Suppressor macrophage treated with lipopolysaccharide for 4 hours (primary cell): ENCODE measurements around the gene SPOCK3.
"Not testable (repeated sequence)": the region's sequence is repeated elsewhere in the genome, so short reads cannot be mapped to it uniquely, and the experiment has no call there.

Experiments
- DNase-seq: peaks from one replicate; pipeline ENCODE4 v3.0.0-alpha.2; 2020

The SPOCK3 gene

GRCh38 chr4:166924424-166924823 is 309.9 kb downstream of the SPOCK3 start:
- no peak for DNase-seq

DNA sequence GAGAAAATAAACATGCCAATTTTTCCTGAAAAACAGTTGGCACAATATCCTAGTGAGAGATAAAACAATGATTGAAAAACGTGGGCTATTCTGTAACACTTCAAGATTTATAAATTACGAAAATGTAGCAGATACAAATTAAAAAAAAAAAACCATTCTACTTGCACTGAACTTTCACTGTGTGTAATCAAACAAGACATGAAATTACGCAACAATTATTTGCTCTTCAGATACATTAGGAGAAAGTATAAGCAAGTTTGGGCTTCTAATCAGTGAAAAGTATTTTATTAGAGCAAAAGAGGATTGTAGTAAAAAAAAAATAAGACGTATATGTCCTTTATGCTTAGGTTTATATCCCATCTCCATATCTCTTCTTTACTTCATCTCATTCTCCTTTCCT is 320.4 kb downstream of the SPOCK3 start:
- no peak for DNase-seq

GRCh38 chr4:166903408-166903807 is 330.9 kb downstream of the SPOCK3 start:
- no peak for DNase-seq

GRCh38 chr4:166902941-166903340 is 331.4 kb downstream of the SPOCK3 start:
- DNase-seq: no peak

- no peak for DNase-seq
Observed at GRCh38 chr4:166896254-166896653, 338.0 kb downstream of the SPOCK3 start.

GRCh38 chr4:166895771-166896170 is 338.5 kb downstream of the SPOCK3 start:
- DNase-seq: no peak

- no peak for DNase-seq
Observed at GRCh38 chr4:166887457-166887856, 346.8 kb downstream of the SPOCK3 start.

DNA sequence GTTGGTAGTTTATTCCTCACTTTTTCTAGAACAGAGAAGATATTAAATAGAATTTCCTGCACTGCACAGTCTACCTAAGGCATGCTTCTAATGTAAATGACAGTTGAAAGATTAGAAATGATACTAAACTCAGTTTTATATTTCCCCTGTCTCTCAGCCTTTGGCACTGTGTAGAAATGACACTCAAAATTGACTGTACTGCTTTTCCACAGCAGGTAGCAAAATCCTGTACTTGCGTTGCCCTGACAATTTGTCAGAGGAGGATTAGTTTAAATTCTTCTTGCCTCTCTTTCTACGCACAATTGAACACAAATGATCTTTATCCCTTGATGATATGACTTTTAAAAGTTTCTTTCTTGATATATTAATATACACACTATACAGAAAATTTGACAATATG is 347.6 kb downstream of the SPOCK3 start:
- no peak for DNase-seq

GRCh38 chr4:166882221-166882620 is 352.1 kb downstream of the SPOCK3 start:
- no peak for DNase-seq

DNA sequence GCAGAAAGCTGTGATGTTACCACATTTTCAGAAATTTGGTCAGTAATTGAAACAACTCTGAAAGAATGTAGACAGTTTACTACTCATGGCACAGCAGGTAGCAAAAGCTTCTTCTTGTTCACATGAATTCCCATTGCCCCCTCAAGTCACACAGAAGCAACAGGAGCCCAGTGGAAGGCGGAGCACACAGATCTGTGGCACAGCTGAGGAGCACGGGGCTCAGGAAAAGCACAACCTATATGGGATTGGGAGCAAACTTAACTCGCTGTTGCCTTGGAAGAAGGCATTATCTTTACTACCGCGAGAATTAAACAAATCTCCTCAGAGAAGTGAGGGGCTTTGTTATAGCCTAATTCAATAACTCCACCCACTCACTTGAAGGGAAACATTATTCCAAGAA is 358.5 kb downstream of the SPOCK3 start:
- DNase-seq: no peak

GRCh38 chr4:166862032-166862431 is 372.3 kb downstream of the SPOCK3 start:
- DNase-seq: no peak

- not testable (repeated sequence) for DNase-seq
Observed at GRCh38 chr4:166850398-166850797, 383.9 kb downstream of the SPOCK3 start.

GRCh38 chr4:166846939-166847338 is 387.4 kb downstream of the SPOCK3 start:
- DNase-seq: no peak

DNA sequence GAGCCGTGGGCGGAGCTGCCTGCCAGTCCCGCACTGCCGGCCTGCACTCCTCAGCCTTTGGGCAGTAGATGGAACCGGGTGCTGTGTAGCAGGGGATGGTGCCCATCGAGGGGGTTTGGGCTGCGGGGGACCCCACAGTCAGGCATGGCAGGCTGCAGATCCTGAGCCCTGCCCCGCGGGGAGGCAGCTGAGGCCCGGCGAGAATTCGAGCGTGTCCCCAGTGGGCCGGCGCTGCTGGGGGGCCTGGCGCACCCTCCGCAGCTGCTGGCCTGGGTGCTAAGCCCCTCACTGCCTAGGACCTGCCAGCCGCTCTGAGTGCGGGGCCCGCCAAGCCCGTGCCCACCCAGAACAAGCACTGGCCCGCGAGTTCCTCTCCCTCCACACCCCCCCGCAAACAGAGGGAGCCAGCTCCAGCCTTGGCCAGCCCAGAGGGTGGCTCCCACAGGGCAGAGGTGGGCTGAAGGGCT is 391.5 kb downstream of the SPOCK3 start:
- DNase-seq: no peak

DNA sequence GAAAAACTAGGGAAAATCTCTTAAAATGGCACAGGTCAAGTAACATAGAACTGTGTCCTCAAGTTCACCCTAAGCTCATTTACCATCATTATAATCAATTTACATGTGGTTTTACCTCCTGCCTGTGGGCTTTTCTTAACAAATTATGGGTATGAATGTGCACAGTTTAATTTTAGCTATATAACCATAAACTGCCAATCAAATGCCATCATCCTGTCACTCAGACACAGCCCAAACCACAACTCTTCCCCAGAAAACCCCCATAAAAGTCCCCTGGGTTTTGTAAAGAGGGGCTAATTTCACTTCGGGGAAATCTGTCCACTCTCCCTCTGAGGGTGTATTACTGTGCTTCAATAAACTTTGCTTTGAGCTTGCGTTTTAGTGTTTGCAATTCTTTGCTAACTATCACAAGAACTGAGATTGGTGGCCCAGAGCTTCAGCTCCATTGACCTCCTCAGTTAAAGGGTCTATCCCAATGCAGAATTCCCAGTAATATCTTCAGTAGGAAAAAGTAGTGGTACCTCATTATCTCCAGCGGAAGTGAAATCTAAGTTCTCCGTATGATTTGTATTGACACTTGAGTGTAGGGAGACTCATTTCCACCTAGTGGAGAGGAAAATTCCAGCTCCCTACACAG is 394.6 kb downstream of the SPOCK3 start:
- DNase-seq: no peak

- DNase-seq: no peak
Observed at GRCh38 chr4:166838975-166839614, 395.2 kb downstream of the SPOCK3 start.

- DNase-seq: no peak
Observed at GRCh38 chr4:166836865-166837264, 397.4 kb downstream of the SPOCK3 start.

- DNase-seq: no peak
Observed at GRCh38 chr4:166827629-166828028, 406.7 kb downstream of the SPOCK3 start.

GRCh38 chr4:166827167-166827566 is 407.1 kb downstream of the SPOCK3 start:
- DNase-seq: no peak

DNA sequence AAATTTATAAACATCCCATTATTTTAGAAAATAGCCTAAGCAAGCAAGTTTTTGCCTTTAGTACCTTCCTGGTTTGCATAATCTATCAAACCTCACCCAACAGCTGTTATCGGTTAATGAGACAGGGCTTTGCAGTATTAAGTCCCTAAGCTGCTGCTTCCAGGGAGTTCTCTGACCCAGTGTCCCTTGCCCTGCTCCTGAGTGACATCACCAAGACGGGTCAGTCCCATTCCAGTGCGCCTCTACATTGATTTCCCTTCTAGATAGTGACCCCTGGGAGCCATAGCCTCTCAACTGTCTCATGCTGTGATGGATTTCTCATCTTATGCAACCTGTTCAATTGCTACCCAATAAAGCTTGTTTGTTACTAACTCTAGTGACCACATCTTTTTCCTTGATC is 410.4 kb downstream of the SPOCK3 start:
- DNase-seq: no peak

GRCh38 chr4:166823126-166823525 is 411.2 kb downstream of the SPOCK3 start:
- DNase-seq: no peak

- no peak for DNase-seq
Observed at GRCh38 chr4:166822386-166822785, 411.9 kb downstream of the SPOCK3 start.

- no peak for DNase-seq
Observed at GRCh38 chr4:166816890-166817289, 417.4 kb downstream of the SPOCK3 start.

DNA sequence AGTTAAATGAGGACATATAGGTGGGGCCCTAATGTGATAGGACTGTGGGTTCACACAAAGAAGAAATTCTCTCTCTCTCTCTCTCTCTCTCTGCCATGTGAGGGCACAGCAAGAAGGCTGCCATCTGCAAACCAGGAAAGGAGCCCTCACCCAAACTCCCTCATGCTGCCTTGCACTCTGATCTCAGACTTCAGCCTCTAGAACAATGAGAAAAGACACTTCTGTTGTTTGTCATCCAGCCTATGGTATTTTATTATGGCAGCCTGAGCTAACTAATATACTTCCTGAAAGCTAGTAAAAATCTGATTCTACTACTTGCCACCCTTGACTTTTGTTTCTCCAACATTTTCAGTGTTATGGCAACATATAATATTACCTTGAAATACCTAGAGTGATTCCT is 425.9 kb downstream of the SPOCK3 start:
- no peak for DNase-seq

DNA sequence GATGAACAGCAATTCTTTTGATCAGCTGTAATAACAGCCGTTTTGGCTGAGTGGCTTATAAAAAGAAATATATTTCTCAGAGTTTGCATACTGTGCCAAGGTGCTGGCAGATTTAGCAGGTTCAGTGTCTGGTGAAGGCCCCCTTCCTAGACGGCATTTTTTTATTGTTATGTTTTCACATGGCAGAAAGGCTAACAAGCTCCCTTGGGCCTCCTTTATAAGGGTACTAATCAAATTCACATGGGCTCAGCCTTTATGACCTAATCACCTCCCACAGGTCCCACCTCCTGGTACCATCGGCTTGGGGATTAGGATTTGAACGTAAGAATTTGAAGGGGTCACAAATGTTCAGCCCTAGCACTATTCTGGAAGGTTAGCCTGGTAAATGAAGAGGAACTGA is 431.9 kb downstream of the SPOCK3 start:
- DNase-seq: no peak
